Left forelimb (tissue), 1 donor: Measurements from ENCODE around the gene ANKRD55.
"Not testable (repeated sequence)": the region's sequence is repeated elsewhere in the genome, so short reads cannot be mapped to it uniquely, and the experiment has no call there.

Experiments used
- DNase-seq: peaks from one replicate; pipeline ENCODE4 v3.0.0-alpha.2; 2018; ENCODE audit warnings: low spot score

The ANKRD55 gene

GRCh38 chr5:56253126-56253525 is 20.0 kb upstream of the ANKRD55 start:
- no peak for DNase-seq

- no peak for DNase-seq
Measured at GRCh38 chr5:56251918-56252553, 18.9 kb upstream of the ANKRD55 start.

GRCh38 chr5:56251440-56251839 is 18.3 kb upstream of the ANKRD55 start:
- no peak for DNase-seq

- DNase-seq, result no peak
Measured at GRCh38 chr5:56250011-56250410, 16.9 kb upstream of the ANKRD55 start.

GRCh38 chr5:56249085-56249484 is 16.0 kb upstream of the ANKRD55 start:
- not testable (repeated sequence) for DNase-seq

GRCh38 chr5:56247592-56247991 is 14.5 kb upstream of the ANKRD55 start:
- no peak for DNase-seq

- DNase-seq, result no peak
Measured at GRCh38 chr5:56246769-56247168, 13.6 kb upstream of the ANKRD55 start.

- no peak for DNase-seq
Measured at GRCh38 chr5:56245481-56245880, 12.4 kb upstream of the ANKRD55 start.

- DNase-seq, result no peak
Measured at GRCh38 chr5:56244627-56245026, 11.5 kb upstream of the ANKRD55 start.

- not testable (repeated sequence) for DNase-seq
Measured at GRCh38 chr5:56242271-56242670, 9.1 kb upstream of the ANKRD55 start.

- no peak for DNase-seq
Measured at GRCh38 chr5:56232538-56232937, 592 bp downstream of the ANKRD55 start.

- no peak for DNase-seq
Measured at GRCh38 chr5:56230576-56230975, 2.6 kb downstream of the ANKRD55 start.

GRCh38 chr5:56229111-56229510 is 4.0 kb downstream of the ANKRD55 start:
- DNase-seq, result no peak

GRCh38 chr5:56228631-56229030 is 4.5 kb downstream of the ANKRD55 start:
- no peak for DNase-seq

GRCh38 chr5:56227691-56228090 is 5.4 kb downstream of the ANKRD55 start:
- DNase-seq, result no peak

GRCh38 chr5:56223298-56223697 is 9.8 kb downstream of the ANKRD55 start:
- not testable (repeated sequence) for DNase-seq

- DNase-seq, result not testable (repeated sequence)
Measured at GRCh38 chr5:56221601-56222000, 11.5 kb downstream of the ANKRD55 start.

GRCh38 chr5:56215019-56215830 is 17.9 kb downstream of the ANKRD55 start:
- no peak for DNase-seq

- not testable (repeated sequence) for DNase-seq
Measured at GRCh38 chr5:56213886-56214535, 19.1 kb downstream of the ANKRD55 start.

- DNase-seq, result no peak
Measured at GRCh38 chr5:56212130-56212879, 20.8 kb downstream of the ANKRD55 start.

- no peak for DNase-seq
Measured at GRCh38 chr5:56211298-56211865, 21.7 kb downstream of the ANKRD55 start.

- DNase-seq, result no peak
Measured at GRCh38 chr5:56208681-56209080, 24.4 kb downstream of the ANKRD55 start.
